GM21717 (cell line): ENCODE measurements around the gene PRRG2.
"Not testable (repeated sequence)": the region's sequence is repeated elsewhere in the genome, so short reads cannot be mapped to it uniquely, and the experiment has no call there.

ENCODE experiments used
- ATAC-seq: cut with Tn5 transposase; IDR thresholded peaks from one replicate; pipeline ENCODE4 v1.9.1; 2021; ENCODE audit warnings: mild to moderate bottlenecking, moderate library complexity; ENCODE audit not compliant: unreplicated experiment

The PRRG2 gene

GRCh38 chr19:49599378-49600295, 18.5 kb downstream of the PRRG2 start:
- ATAC-seq: no peak

GRCh38 chr19:49601482-49602038, 20.4 kb downstream of the PRRG2 start:
- ATAC-seq: no peak

GRCh38 chr19:49602806-49603205, 21.7 kb downstream of the PRRG2 start:
- ATAC-seq: no peak

- ATAC-seq: no peak
Observed at GRCh38 chr19:49605605-49606004, 24.5 kb downstream of the PRRG2 start.

GRCh38 chr19:49609499-49610092, 28.5 kb downstream of the PRRG2 start:
- ATAC-seq: no peak

GRCh38 chr19:49613374-49613773, 32.3 kb downstream of the PRRG2 start:
- no peak for ATAC-seq

- ATAC-seq: no peak
Observed at GRCh38 chr19:49614096-49614833, 33.1 kb downstream of the PRRG2 start.

- no peak for ATAC-seq
Observed at GRCh38 chr19:49615861-49616260, 34.7 kb downstream of the PRRG2 start.

GRCh38 chr19:49616532-49616931, 35.4 kb downstream of the PRRG2 start:
- no peak for ATAC-seq

GRCh38 chr19:49616945-49617344, 35.8 kb downstream of the PRRG2 start:
- no peak for ATAC-seq

GRCh38 chr19:49617860-49618259, 36.7 kb downstream of the PRRG2 start:
- not testable (repeated sequence) for ATAC-seq

- ATAC-seq: no peak
Observed at GRCh38 chr19:49624967-49625910, 44.1 kb downstream of the PRRG2 start.

- ATAC-seq: no peak
Observed at GRCh38 chr19:49626226-49626625, 45.1 kb downstream of the PRRG2 start.

GRCh38 chr19:49629659-49630058, 48.5 kb downstream of the PRRG2 start:
- no peak for ATAC-seq

GRCh38 chr19:49631014-49631588, 50.0 kb downstream of the PRRG2 start:
- no peak for ATAC-seq

- ATAC-seq: no peak
Observed at GRCh38 chr19:49631610-49632192, 50.6 kb downstream of the PRRG2 start.

GRCh38 chr19:49632576-49632975, 51.5 kb downstream of the PRRG2 start:
- ATAC-seq: no peak

GRCh38 chr19:49633273-49633672, 52.2 kb downstream of the PRRG2 start:
- ATAC-seq: not testable (repeated sequence)

- no peak for ATAC-seq
Observed at GRCh38 chr19:49635530-49636232, 54.6 kb downstream of the PRRG2 start.
